ENCODE data around the gene SUPT5H. TPM values are rescaled to one million over a fixed set of nuclear protein-coding genes. Genes with fewer than 3 reads are reported as not detected.

The SUPT5H gene
- total and polyA plus RNA-seq, 2 experiments from 2014 or later, result 145 to 156 TPM

DNA sequence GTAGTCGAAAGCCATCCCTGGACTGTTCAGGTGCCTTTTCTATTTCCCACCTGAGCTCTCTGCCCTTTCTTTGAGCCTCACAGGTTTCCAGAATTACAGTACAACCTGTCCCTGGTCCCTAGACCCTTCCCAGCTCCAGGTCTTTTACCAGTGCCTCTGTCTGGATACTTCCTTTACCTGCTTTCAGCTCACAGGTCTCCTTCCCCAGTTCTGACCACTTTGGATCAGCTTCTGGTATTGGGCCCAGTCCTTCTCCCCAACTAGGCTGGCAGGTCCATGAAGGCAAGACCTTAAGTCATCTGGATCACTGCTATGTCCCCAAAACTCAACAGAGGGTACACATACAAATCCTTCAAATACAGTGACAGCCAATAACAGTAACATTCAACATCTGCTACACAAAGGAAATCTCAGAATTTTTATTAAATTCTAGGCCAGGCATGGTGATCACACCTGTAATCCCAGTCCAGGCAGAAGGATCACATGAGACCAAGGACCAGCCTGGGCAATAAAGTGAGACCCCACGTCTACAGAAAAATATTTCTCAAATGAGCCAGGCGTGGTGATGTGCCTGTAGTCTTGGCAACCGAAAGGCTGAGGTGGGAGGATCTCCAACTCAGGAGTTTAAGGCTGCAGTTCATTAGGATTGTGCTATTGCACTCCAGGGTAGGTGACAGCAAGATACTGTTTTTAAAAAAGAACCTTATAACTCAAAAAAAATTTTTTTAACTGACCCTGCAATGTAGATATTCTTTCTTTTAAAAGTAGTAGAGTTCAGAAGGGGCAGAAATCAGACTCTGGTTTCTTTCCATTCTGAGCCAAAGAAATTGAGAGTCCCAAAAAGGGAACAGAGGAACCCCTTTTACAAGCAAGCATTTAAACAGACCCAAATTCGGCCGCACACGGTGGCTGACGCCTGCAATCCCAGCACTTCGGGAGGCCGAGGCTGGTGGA lies 11.0 kb upstream of the SUPT5H start:
- H3K27ac ChIP-seq, result peak overlapping the region; percentile 88
- TF ChIP-seq, protein P1, sequence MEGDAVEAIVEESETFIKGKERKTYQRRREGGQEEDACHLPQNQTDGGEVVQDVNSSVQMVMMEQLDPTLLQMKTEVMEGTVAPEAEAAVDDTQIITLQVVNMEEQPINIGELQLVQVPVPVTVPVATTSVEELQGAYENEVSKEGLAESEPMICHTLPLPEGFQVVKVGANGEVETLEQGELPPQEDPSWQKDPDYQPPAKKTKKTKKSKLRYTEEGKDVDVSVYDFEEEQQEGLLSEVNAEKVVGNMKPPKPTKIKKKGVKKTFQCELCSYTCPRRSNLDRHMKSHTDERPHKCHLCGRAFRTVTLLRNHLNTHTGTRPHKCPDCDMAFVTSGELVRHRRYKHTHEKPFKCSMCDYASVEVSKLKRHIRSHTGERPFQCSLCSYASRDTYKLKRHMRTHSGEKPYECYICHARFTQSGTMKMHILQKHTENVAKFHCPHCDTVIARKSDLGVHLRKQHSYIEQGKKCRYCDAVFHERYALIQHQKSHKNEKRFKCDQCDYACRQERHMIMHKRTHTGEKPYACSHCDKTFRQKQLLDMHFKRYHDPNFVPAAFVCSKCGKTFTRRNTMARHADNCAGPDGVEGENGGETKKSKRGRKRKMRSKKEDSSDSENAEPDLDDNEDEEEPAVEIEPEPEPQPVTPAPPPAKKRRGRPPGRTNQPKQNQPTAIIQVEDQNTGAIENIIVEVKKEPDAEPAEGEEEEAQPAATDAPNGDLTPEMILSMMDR (IDR thresholded peaks at IDR 0.05; ENCODE audit: low read depth, low read length), result no peak
- DNase-seq (ENCODE audit: low read depth in 1 of 2, low spot score in 1 of 2), result no peak
- H3K4me1 ChIP-seq (ENCODE audit: low read depth), result peaks cover 9% of the 10 kb centered on the region
- no peaks in the 10 kb centered on the region for H3K9me3 ChIP-seq (ENCODE audit: low read depth)
- peak overlapping the region; percentile 99 for H3K4me3 ChIP-seq
- H3K27me3 ChIP-seq, result no peaks in the 10 kb centered on the region
- H3K36me3 ChIP-seq, result peaks cover 17% of the 10 kb centered on the region

DNA sequence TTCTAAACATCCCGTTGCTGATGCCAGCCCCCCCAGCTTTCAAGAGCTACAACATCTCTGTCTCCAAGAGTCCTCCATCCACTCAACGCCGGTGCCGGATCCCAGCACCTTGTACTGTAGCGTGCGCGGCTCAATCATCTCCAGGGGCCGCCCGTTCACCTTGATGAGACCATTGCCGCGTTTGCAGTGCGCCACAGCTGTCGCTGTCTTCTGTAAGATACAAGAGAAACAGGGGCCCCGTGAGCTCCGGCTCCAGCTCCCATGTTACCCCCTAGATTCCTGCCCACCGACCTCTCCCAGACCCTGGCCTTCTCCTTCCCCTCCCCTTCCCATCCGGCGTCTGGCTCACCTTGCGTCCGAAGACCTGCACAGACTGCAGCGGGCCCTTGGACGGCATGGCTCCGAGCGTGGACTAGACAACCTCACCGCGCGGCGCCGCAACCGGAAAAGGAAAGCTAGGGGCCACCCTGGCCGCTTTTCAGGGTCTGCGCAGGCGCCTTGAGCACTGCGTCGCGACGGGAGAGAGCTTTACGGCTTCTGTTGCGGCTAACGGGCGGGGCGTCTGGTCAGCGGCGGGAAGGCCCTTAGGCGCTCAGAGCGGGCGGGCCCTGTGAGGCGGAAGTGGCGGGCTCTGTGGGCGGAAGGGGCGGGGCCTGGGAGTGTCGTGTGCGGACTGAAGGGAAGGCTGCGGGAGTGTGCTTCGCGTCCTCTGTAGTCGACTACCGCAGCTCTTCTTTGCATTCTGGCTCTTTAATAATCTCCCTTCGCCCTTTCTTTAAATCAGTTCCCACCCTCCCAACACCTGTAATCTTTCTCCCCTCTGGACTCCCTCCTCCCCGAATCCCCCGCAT lies 9.7 kb upstream of the SUPT5H start, which contains the start of gene RPS16:
Gene RPS16 (minus strand): TSS at position 451 of the 851 bp plus-strand sequence. CDS start 54 bp downstream, at position 397.
- Histone ChIP-seq H3K4me1 (ENCODE audit: low read depth) (peaks cover 9% of the 10 kb centered on the region), H3K27ac (peak within 1 kb of the TSS; percentile 95), H3K27me3 (no peaks in the 10 kb centered on the region), H3K36me3 (peaks cover 17% of the 10 kb centered on the region), H3K4me3 (peak within 1 kb of the TSS; percentile 99), H3K9me3 (ENCODE audit: low read depth) (no peaks in the 10 kb centered on the region)
- TF ChIP-seq, protein P1 (IDR thresholded peaks at IDR 0.05; ENCODE audit: low read depth, low read length), result no peak
- peak; percentile 99 to 100 for DNase-seq (ENCODE audit: low read depth in 1 of 2, low spot score in 1 of 2)

DNA sequence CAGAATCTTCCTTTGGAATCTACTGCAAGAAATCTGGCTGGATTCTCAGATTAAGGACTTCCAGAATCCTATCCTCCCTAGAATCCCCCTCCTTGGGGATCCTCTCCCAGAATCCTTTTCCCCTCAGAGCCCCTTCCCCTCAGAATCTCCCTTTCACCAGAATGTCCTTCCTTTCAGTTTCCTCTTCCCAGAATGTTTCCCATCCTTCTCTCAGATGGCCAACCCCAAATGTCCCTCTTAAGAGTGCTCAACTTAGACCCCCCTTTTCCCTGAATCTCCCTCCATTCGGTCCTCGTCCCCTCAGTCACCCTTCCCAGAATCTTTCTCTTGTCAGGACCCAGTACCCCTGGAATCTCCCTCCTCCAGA lies 9.0 kb upstream of the SUPT5H start:
- Histone ChIP-seq H3K36me3 (peaks cover 17% of the 10 kb centered on the region), H3K27ac (peak overlapping the region; percentile 95), H3K27me3 (no peaks in the 10 kb centered on the region), H3K4me3 (peak overlapping the region; percentile 99), H3K9me3 (ENCODE audit: low read depth) (no peaks in the 10 kb centered on the region), H3K4me1 (ENCODE audit: low read depth) (peaks cover 9% of the 10 kb centered on the region)
- TF ChIP-seq, protein P1 (IDR thresholded peaks at IDR 0.05; ENCODE audit: low read depth, low read length), result no peak
- no peak for DNase-seq (ENCODE audit: low read depth in 1 of 2, low spot score in 1 of 2)

DNA sequence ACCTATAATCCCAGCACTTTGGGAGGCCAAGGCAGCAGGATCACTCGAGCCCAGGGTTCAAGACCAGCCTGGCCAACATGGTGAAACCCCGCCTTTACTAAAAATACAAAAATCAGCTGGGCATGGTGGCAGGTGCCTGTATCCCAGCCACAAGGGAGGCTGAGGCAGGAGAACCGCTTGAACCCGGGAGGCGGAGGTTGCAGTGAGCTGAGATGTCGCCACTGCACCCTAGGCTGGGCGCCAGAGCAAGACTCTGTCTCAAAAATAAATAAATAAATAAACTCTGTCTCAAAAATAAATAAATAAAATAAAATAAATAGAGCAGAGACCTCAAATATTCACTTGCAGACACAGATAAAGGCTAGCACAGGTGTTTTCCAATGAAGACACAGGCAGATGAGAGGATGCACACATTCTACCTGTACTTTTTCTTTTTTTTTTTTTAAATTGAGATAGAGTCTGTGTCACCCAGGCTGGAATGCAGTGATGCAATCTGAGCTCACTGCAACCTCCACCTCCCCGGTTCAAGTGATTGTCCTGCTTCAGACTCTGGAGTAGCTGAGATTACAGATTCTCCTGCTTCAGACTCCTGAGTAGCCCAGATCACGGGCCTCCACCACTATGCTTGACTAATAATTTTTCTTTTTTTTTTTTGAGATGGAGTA lies 7.0 kb upstream of the SUPT5H start:
- TF ChIP-seq, protein P1 (IDR thresholded peaks at IDR 0.05; ENCODE audit: low read depth, low read length), result no peak
- no peak overlapping the region for H3K4me3 ChIP-seq
- H3K9me3 ChIP-seq (ENCODE audit: low read depth), result no peaks in the 10 kb centered on the region
- no peaks in the 10 kb centered on the region for H3K27me3 ChIP-seq
- H3K36me3 ChIP-seq, result peaks cover 10% of the 10 kb centered on the region
- no peak overlapping the region for H3K27ac ChIP-seq
- peaks cover 9% of the 10 kb centered on the region for H3K4me1 ChIP-seq (ENCODE audit: low read depth)
- DNase-seq (ENCODE audit: low read depth in 1 of 2, low spot score in 1 of 2), result no peak

DNA sequence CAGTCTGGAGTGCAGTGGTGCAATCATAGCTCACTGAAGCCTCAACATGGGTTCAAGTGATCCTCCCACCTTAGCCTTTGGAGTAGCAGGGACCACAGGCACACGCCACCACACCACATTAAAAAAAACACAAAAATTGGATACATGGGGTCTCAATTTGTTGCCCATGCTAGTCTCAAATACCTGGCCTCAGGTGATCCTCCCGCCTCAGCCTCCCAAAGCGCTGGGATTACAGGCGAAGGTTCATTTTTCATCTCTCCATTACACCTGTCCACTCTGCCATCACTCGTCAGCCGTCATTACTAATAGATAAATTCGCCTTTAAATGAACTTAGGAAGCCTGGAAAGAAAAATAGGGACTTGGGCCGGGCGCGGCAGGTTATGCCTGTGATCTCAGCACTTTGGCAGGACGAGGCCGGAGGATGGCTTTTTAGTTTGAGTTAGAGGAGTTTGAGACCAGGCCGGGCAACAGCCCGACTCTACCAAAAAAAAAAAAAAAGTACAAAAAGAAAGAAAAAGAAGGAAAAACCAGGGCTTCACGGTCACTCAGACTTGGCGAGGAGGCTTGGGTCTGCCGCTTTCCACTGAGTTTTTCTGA lies 685 bp upstream of the SUPT5H start:
- TF ChIP-seq, protein P1 (IDR thresholded peaks at IDR 0.05; ENCODE audit: low read depth, low read length), result no peak
- peak overlapping the region; percentile 83 for H3K4me3 ChIP-seq
- H3K36me3 ChIP-seq, result no peaks in the 10 kb centered on the region
- DNase-seq (ENCODE audit: low read depth in 1 of 2, low spot score in 1 of 2), result peak; percentile 6 to 42
- H3K4me1 ChIP-seq (ENCODE audit: low read depth), result peaks cover 4% of the 10 kb centered on the region
- peak overlapping the region; percentile 91 for H3K27ac ChIP-seq
- H3K9me3 ChIP-seq (ENCODE audit: low read depth), result no peaks in the 10 kb centered on the region
- no peaks in the 10 kb centered on the region for H3K27me3 ChIP-seq
